ENCODE data around the gene MMP15.
"Not testable (repeated sequence)": the region's sequence is repeated elsewhere in the genome, so short reads cannot be mapped to it uniquely, and the experiment has no call there.

MMP15 gene

DNA sequence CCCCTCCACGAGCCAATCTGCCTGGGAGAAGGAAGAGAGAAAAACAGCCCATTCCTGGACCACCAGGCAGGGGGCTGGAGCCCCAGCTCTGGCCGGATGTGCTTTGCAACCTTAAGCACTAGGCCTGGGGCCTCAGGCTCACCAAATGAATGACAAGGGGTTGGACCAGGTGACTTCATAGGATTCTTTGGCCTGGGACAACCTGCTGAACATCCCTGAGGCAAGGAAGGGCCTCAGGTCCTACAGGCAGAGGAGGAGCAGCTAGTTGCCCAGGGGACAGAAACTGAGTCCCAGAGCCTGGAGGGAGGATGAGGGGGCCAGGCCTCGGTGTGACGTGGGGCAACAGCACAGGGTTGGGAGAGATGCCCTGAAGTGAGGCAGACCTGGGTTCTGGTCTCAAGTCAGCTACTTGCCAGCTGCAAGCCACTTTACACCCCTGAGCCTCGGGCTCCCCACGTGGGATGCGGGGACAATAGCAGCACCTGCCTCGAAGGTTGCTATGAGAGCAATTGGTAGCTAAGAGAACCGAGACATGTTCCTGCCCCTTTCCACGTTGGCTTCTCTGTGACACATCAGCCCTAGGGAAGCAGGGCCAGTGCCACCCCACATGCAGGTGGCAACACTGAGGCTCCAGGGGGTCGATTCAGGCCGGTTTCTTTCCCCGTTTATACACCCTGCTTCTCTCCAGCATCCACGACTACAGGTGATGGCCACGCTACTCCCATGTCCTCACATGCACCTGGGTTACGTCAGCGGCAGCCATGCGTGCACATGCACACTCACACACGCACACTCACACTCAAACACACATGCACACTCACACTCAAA lies 61.0 kb downstream of the MMP15 start:
- no peak for DNase-seq (ENCODE audit: low spot score)

DNA sequence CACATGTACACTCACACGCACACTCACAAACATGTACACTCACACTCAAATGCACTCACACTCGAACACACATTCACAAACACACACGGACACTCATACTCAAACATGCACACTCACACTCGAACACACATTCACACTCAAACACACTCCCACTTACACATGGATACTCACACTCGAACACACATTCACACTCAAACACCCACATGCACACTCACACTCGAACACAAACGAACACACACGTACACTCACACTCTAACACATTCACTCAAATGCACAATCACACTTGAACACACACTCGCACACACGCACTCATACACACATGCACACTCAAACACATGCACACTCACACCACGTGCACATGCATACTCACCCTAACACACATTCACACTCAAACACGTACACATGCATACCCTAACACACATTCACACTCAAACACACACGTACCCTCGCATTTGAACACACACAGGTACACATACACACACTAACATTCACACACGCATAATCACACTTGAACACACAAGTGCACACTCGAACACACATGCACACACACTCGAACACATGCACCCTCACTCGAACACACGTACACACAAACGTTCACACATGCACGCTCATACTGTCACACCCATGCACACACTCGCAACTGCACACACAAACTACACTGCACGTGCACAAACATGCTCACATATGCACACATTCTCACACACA lies 61.8 kb downstream of the MMP15 start:
- no peak for DNase-seq (ENCODE audit: low spot score)

DNA sequence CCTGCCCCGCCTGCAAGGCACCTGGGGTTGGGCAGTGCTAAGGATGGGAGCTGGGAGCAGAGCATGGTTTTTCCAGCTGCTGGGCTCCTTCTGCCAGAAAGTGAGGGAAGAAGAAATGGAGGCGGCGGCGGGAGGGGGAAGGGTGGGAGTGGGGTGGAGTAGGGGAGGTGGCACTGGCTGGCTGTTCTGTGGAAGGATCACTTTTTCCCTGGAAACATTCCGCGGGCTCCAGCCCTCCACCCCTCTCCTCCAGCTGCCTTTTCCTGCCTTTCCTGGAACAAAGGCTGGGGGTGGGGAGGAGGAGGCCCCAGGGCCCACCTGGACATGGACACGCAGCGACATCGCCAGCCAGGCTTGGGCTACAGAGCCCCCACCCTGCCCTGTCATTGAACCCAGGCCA lies 62.5 kb downstream of the MMP15 start:
- DNase-seq (ENCODE audit: low spot score): no peak

DNA sequence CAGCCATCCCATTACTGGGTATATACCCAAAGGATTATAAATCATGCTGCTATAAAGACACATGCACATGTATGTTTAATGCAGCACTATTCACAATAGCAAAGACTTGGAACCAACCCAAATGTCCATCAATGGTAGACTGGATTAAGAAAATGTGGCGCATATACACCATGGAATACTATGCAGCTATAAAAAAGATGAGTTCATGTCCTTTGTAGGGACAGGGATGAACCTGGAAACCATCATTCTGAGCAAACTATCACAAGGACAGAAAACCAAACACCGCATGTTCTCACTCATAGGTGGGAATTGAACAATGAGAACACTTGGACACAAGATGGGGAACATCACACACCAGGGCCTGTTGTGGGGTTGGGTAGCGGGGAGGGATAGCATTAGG lies 64.8 kb downstream of the MMP15 start:
- DNase-seq (ENCODE audit: low spot score): not testable (repeated sequence)

DNA sequence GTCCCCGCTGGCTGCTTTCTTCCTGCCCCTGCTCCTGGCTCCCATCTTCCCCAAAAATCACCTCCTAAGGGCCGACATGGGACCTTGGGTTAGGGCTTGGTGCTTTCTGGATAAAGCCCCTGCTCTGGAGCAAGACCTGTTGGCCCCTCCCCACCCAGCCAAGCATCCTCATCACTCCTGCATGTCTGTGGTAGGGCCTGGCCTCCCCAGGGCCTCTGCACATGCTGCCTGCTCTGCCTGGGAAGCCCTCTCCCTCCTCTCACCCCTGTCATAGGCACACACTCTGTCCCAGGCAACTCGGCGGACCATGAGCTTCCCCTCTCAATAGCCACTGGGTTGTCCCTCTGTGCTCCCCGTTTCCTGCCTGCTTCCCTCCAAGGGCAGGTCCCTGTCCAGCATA lies 68.5 kb downstream of the MMP15 start:
- no peak for DNase-seq (ENCODE audit: low spot score)

DNA sequence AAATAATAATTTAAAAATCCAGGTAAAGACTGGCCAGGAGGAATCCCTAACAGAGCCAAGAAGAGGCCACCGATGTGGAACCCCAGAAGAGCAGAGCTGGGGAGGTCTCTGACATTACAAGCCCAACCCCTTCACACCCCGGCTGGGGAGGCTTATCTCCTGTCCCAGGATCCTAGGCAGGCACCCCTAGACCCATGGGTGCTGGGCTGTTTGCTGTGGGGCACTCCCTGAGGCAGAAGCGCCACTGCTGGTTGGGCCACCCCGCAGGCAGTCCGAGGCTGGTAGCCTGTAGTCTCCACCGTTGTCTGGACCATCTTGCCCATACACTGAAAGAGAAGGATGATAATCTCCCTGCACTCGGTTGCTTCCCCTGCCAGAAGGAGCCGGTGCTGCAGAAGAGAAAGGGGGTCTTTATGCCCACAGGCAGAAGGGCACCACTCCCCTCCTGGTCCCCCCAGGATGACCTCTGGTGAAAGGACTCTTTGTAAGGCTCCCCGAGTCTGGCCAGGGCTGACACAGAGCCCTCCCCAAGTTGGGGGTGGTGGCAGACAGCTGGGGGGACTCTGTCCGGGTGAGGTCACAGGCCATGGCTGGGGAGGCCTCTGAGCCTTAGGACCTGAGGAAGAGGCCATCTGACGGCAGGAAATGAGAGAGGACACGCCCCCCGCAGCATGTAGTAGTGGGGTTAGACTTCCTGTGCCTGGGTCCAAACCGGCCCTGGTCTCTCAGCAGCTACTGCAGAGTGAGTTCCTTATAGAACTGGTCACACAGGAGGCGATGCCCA lies 69.4 kb downstream of the MMP15 start:
- no peak for DNase-seq (ENCODE audit: low spot score)

DNA sequence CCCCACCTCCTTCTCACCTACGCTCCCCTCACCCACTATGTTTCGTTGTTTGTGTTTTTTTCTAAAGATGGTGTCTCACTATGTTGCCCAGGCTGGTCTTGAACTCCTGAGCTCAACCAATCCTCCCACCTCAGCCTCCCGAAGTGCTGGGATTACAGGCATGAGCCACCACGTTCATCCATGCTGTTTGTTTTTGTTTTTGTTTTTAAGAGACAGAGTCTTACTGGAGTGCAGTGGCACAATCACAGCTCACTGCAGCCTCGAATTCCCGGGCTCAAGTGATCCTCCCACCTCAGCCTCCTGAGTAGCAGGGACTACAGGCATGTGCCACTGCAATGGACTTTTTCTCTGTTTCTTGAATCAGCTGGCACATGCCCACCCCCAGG lies 70.0 kb downstream of the MMP15 start:
- DNase-seq (ENCODE audit: low spot score): not testable (repeated sequence)

DNA sequence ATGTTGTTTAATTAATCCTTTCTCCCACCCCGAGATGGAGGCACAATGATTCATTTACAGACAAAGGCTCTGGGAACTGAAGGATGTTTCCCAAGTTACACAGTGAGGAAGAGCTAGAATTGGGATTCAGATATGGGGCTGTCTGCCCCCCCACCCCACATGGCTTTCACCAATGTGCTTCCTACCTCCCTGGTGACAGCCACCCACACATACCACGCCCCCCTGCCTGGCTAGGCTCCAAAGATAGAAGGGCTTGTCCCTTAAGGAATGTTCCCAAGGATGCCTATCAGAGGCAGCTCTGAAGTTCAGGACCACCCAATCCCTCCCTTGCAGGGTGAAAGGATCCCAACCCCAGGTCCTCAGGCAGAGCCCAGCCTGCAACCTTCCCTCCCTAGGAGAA lies 70.7 kb downstream of the MMP15 start:
- DNase-seq (ENCODE audit: low spot score): no peak

Measured in D341Med (cell line).